GM21723 (cell line): ENCODE data around the gene ZSCAN12.

Experiments
- ATAC-seq: cut with Tn5 transposase; IDR thresholded peaks from one replicate; pipeline ENCODE4 v1.9.1; 2021; ENCODE audit warnings: mild to moderate bottlenecking, moderate library complexity; ENCODE audit not compliant: unreplicated experiment

The ZSCAN12 gene

GRCh38 chr6:28333047-28333446 lies 66.5 kb downstream of the ZSCAN12 start:
- ATAC-seq: no peak

- no peak for ATAC-seq
Measured at GRCh38 chr6:28330041-28330440, 69.5 kb downstream of the ZSCAN12 start.
